PC-3 (cell line): Measurements from ENCODE around the gene PHACTR2. TPM values are rescaled to one million over a fixed set of nuclear protein-coding genes. Genes with fewer than 3 reads are reported as not detected.

Experiments
- ATAC-seq: fragments of 200-7000 bp; cut with Tn5 transposase; 2 replicates; pipeline ENCODE4 v1.9.1; 2020; ENCODE audit warnings: mild to moderate bottlenecking, moderate library complexity
- BruUV-seq: library from RNA; stranded (reverse); fragments of 400-500 nt; replicated peaks from 2 replicates; lab custom pipeline; 2021; lab: Mats Ljungman, UMichigan
- CTCF ChIA-PET: fragments of 300-600 bp; sonication (Branson Sonifier 250); formaldehyde crosslinking; loops from one replicate; lab custom pipeline; 2022; ENCODE audit warnings: antibody characterized with exemption; lab: Charles Lee
- POLR2A ChIA-PET: fragments of 300-600 bp; sonication (Branson Sonifier 250); formaldehyde crosslinking; loops from one replicate; lab custom pipeline; 2022; ENCODE audit warnings: antibody characterized with exemption; ENCODE audit not compliant: unreplicated experiment; lab: Charles Lee
- DNase-seq: peaks from one replicate; pipeline ENCODE4 v3.0.0-alpha.2; 2015
- H2AFZ ChIP-seq: fragments of 300-600 bp; sonication (generic); 2 replicates; pipeline ENCODE4 v1.6.0; 2016; ENCODE audit warnings: antibody characterized with exemption, low read length
- H3F3A ChIP-seq: fragments of 300-600 bp; sonication (generic); one replicate; pipeline ENCODE4 v1.6.0; 2017; ENCODE audit warnings: antibody characterized with exemption, low read length, control low read depth, mild to moderate bottlenecking; ENCODE audit not compliant: unreplicated experiment
- H3K27ac ChIP-seq: fragments of 300-600 bp; sonication (generic); 2 replicates; pipeline ENCODE4 v1.5.1; 2016; ENCODE audit warnings: mild to moderate bottlenecking, low read length
- H3K27me3 ChIP-seq: fragments of 300-600 bp; sonication (generic); 2 replicates; pipeline ENCODE4 v1.6.1; 2016; ENCODE audit warnings: low read length, mixed read lengths
- H3K36me3 ChIP-seq: fragments of 300-600 bp; sonication (generic); 2 replicates; pipeline ENCODE4 v1.6.1; 2016; ENCODE audit warnings: low read depth, mixed run types, low read length, mixed read lengths
- H3K4me1 ChIP-seq: fragments of 300-600 bp; sonication (generic); 2 replicates; pipeline ENCODE4 v1.5.1; 2016; ENCODE audit warnings: low read length; ENCODE audit not compliant: insufficient read depth
- H3K4me2 ChIP-seq: fragments of 300-600 bp; sonication (generic); 2 replicates; pipeline ENCODE4 v1.6.0; 2016; ENCODE audit warnings: low read length
- H3K4me3 ChIP-seq: fragments of 300-600 bp; sonication (generic); 2 replicates; pipeline ENCODE4 v1.5.1; 2016; ENCODE audit warnings: mild to moderate bottlenecking, low read length, mixed read lengths
- H3K79me2 ChIP-seq: fragments of 300-600 bp; sonication (generic); 2 replicates; pipeline ENCODE4 v1.6.1; 2017; ENCODE audit warnings: low read length, mixed read lengths
- H3K9ac ChIP-seq: fragments of 300-600 bp; sonication (generic); 2 replicates; pipeline ENCODE4 v1.6.0; 2016; ENCODE audit warnings: mild to moderate bottlenecking, low read length
- H3K9me2 ChIP-seq: fragments of 300-600 bp; sonication (generic); replicated peaks from 2 replicates; pipeline ENCODE4 v1.6.1; 2016; ENCODE audit warnings: mixed run types, low read length, mixed read lengths
- H3K9me3 ChIP-seq: fragments of 300-600 bp; sonication (generic); 2 replicates; pipeline ENCODE4 v1.6.1; 2016; ENCODE audit warnings: low read length, mixed read lengths
- H4K20me1 ChIP-seq: fragments of 300-600 bp; sonication (generic); 2 replicates; pipeline ENCODE4 v1.6.1; 2016; ENCODE audit warnings: low read length, mixed read lengths
- EZH2 ChIP-seq: fragments of 300-600 bp; sonication (generic); IDR thresholded peaks from one replicate; pipeline ENCODE4 v1.6.1; 2017; ENCODE audit warnings: antibody characterized with exemption, mild to moderate bottlenecking, low read length; ENCODE audit not compliant: unreplicated experiment
- EZH2phosphoT487 ChIP-seq: fragments of 300-600 bp; sonication (generic); IDR thresholded peaks from 2 replicates; pipeline ENCODE4 v1.6.1; 2018; ENCODE audit warnings: mild to moderate bottlenecking, antibody characterized with exemption, low read length, borderline replicate concordance
- intact Hi-C: fragments of 100-400 bp; cut with micrococcal nuclease; formaldehyde crosslinking; loops from 2 replicates; pipeline ENCODE4 v1.9.0; 2023
- total RNA-seq: library from RNA; depleted of rRNA; stranded (reverse); fragments of >200 nt; gene quantifications from 2 replicates; pipeline ENCODE4 v1.2.3, GENCODE V29; 2014
- TF ChIP-seq, protein P1 (sequence below): fragments of 300-600 bp; sonication (generic); conservative IDR thresholded peaks from 2 replicates; pipeline ENCODE4 v1.5.1; 2017; ENCODE audit warnings: antibody characterized with exemption, low read depth, mild to moderate bottlenecking, low read length

The PHACTR2 gene
- total RNA-seq, 1 experiment from 2014 or later = 19.4 TPM

DNA sequence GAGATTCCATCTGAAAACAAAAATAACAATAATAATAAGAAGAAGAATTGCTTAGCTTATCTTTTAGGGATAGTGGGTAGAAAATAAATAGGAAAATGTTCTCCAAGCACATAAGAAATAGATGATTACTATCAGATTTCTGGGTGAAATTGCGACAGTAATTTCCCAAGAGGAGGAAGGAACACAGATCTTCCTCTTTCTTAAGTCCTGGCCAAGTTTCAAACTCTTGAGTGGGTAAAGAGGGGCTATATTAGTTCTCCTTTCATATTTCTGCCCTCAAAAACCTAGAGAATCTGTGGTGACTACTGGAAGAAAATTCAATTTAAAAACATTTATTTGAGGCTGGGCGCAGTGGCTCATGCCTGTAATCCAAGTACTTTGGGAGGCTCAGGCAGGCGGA is 63.7 kb downstream of the PHACTR2 start:
- 0 out of 2 replicates have a peak, but pooled peaks cover 3% of the 10 kb centered on the region for H4K20me1 ChIP-seq
- no peaks in the 10 kb centered on the region for H3K27me3 ChIP-seq
- H3K9ac ChIP-seq = no peak overlapping the region
- H3K9me2 ChIP-seq = no peaks in the 10 kb centered on the region
- no peak overlapping the region for H3K4me2 ChIP-seq
- DNase-seq (no peak), ATAC-seq (no peak)
- peaks cover 20% of the 10 kb centered on the region for H3K4me1 ChIP-seq
- no peaks in the 10 kb centered on the region for H3F3A ChIP-seq
- no peak overlapping the region for H3K4me3 ChIP-seq
- TF ChIP-seq EZH2phosphoT487 (no peak), EZH2 (no peak)
- TF ChIP-seq, protein P1, sequence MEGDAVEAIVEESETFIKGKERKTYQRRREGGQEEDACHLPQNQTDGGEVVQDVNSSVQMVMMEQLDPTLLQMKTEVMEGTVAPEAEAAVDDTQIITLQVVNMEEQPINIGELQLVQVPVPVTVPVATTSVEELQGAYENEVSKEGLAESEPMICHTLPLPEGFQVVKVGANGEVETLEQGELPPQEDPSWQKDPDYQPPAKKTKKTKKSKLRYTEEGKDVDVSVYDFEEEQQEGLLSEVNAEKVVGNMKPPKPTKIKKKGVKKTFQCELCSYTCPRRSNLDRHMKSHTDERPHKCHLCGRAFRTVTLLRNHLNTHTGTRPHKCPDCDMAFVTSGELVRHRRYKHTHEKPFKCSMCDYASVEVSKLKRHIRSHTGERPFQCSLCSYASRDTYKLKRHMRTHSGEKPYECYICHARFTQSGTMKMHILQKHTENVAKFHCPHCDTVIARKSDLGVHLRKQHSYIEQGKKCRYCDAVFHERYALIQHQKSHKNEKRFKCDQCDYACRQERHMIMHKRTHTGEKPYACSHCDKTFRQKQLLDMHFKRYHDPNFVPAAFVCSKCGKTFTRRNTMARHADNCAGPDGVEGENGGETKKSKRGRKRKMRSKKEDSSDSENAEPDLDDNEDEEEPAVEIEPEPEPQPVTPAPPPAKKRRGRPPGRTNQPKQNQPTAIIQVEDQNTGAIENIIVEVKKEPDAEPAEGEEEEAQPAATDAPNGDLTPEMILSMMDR = no peak
- CTCF ChIA-PET = no interaction called here
- POLR2A ChIA-PET = interaction anchor here (0.6 kb wide), 1 partner anchor 55 kb away, joined by 9 read pairs; no protein-coding TSS in a partner anchor
- BruUV-seq = no TSS peak
- no peaks in the 10 kb centered on the region for H3K79me2 ChIP-seq
- intact Hi-C loops = loop anchor here (5.0 to 10.0 kb wide), 2 partner anchors 44 to 103 kb away; partner anchors contain the start of gene LTV1
- no peak overlapping the region for H2AFZ ChIP-seq
- H3K36me3 ChIP-seq = no peaks in the 10 kb centered on the region
- H3K9me3 ChIP-seq = no peaks in the 10 kb centered on the region
- no peak overlapping the region for H3K27ac ChIP-seq

DNA sequence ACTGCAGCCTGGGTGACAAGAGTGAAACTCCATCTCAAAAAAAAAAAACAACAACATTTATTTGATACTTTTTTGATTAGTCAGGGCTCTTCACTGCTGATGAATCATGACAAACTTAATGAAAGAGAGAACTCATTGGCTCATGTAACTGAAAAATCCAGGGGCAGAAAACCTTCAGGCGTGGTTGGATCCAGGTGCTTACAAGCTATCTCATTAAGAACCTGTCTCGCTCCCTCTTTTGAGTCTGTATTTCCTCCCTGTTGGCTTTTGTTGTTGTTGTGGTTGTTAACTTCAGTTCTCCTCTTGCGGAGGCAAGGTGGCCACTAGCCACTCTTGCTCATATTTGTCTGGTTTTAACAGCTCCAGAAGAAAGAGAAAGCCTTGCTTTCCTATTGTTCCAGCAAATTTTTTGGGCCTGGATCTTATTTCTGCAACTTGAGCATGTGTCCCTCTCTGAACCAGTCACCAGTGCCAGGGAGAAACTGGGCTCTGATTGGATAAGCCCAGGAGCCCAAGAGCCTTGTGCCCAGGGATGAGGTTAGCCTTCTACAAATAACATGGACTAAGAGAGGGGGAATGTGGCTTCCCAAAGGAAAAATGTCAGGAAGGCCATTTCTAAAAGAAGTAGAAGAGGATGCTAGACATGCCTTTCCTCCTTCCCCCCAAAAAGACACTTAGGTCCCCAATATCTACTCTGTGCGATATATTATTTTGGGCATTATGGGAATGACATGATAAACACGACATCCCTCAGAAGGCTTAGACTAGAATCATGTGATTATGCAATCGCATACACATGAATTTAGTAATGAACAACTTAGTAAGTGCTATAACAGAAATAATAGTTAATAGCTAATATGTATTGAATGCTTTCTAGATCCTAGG is 64.5 kb downstream of the PHACTR2 start:
- no peaks in the 10 kb centered on the region for H3K79me2 ChIP-seq
- no peak overlapping the region for H3K4me2 ChIP-seq
- no peak overlapping the region for H3K9ac ChIP-seq
- H3K36me3 ChIP-seq = no peaks in the 10 kb centered on the region
- ChIA-PET POLR2A (interaction anchor here (0.6 to 0.9 kb wide), 2 partner anchors 50 to 55 kb away, joined by 8 to 9 read pairs; no protein-coding TSS in a partner anchor), CTCF (no interaction called here)
- no TSS peak for BruUV-seq
- no peaks in the 10 kb centered on the region for H3K9me3 ChIP-seq
- H3K4me3 ChIP-seq = no peak overlapping the region
- intact Hi-C loops = loop anchor here (5.0 to 10.0 kb wide), 2 partner anchors 45 to 102 kb away; partner anchors contain the start of gene LTV1
- no peak overlapping the region for H3K27ac ChIP-seq
- no peaks in the 10 kb centered on the region for H3F3A ChIP-seq
- H3K9me2 ChIP-seq = no peaks in the 10 kb centered on the region
- ATAC-seq (no peak), DNase-seq (no peak)
- peaks cover 20% of the 10 kb centered on the region for H3K4me1 ChIP-seq
- 0 out of 2 replicates have a peak, but pooled peaks cover 3% of the 10 kb centered on the region for H4K20me1 ChIP-seq
- H3K27me3 ChIP-seq = no peaks in the 10 kb centered on the region
- H2AFZ ChIP-seq = no peak overlapping the region
- no peak for TF ChIP-seq EZH2
- no peak for TF ChIP-seq EZH2phosphoT487
- TF ChIP-seq, protein P1 = no peak

DNA sequence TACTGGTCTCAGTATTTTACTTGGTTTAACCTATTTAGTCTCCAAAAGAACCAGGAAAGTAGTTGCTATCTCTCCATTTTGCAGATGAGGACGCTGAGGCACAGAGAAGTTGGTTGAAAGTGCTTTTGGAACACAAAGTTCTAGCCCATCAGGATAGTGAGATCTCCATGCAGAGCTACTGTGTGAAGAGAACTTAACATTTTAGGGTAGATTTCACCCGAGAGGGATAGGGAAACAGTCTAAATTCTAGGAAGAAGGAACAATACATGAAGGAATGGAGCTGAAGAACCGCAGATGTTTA is 65.1 kb downstream of the PHACTR2 start:
- ATAC-seq = no peak
- Histone ChIP-seq H4K20me1 (0 out of 2 replicates have a peak, but pooled peaks cover 3% of the 10 kb centered on the region), H3K4me3 (no peak overlapping the region), H3K27me3 (no peaks in the 10 kb centered on the region), H3K27ac (no peak overlapping the region), H3K9me2 (no peaks in the 10 kb centered on the region), H3F3A (no peaks in the 10 kb centered on the region), H2AFZ (no peak overlapping the region), H3K4me1 (peaks cover 20% of the 10 kb centered on the region), H3K79me2 (no peaks in the 10 kb centered on the region), H3K9me3 (no peaks in the 10 kb centered on the region), H3K36me3 (no peaks in the 10 kb centered on the region), H3K9ac (no peak overlapping the region), H3K4me2 (no peak overlapping the region)
- BruUV-seq = no TSS peak
- ChIA-PET CTCF (no interaction called here), POLR2A (interaction anchor here (0.6 kb wide), 1 partner anchor 71 kb away, joined by 3 read pairs; no protein-coding TSS in a partner anchor)
- DNase-seq = no peak
- TF ChIP-seq EZH2 (no peak), EZH2phosphoT487 (no peak)
- TF ChIP-seq, protein P1 = no peak
- intact Hi-C loops = loop anchor here (5.0 to 10.0 kb wide), 2 partner anchors 46 to 102 kb away; partner anchors contain the start of gene LTV1
